IMR-90 (cell line): ENCODE measurements around the gene SLC5A2. TPM values are rescaled to one million over a fixed set of nuclear protein-coding genes. Genes with fewer than 3 reads are reported as not detected.

Experiments
- ATAC-seq: fragments of 200-7000 bp; cut with Tn5 transposase; 2 replicates; pipeline ENCODE4 v1.9.1; 2020; ENCODE audit warnings: low read depth, mild to moderate bottlenecking, moderate library complexity
- BruUV-seq: library from RNA; stranded (reverse); fragments of 400-500 nt; replicated peaks from 2 replicates; lab custom pipeline; 2021; lab: Mats Ljungman, UMichigan
- CTCF ChIA-PET: fragments of 300-600 bp; formaldehyde crosslinking; extraction: SDS; loops from one replicate; lab custom pipeline; 2021; ENCODE audit warnings: antibody characterized with exemption; lab: Yijun Ruan, JAX
- POLR2A ChIA-PET: fragments of 300-600 bp; sonication (Branson Sonifier 250); formaldehyde crosslinking; loops from one replicate; lab custom pipeline; 2022; ENCODE audit warnings: antibody characterized with exemption; ENCODE audit not compliant: unreplicated experiment; lab: Charles Lee
- DNase-seq: peaks from one replicate; pipeline ENCODE4 v3.0.0; 2013
- H2AFZ ChIP-seq: replicated peaks from 2 replicates; pipeline ENCODE3; 2013; ENCODE audit warnings: low read length, mild to moderate bottlenecking; ENCODE audit not compliant: poor library complexity
- H2AK5ac ChIP-seq: 2 replicates; pipeline ENCODE4 v1.6.1; 2013; ENCODE audit warnings: low read depth, low read length, inconsistent platforms
- H2AK9ac ChIP-seq: replicated peaks from 2 replicates; pipeline ENCODE3; 2013; ENCODE audit warnings: mild to moderate bottlenecking, low read depth, low read length, moderate library complexity; ENCODE audit not compliant: poor library complexity
- H2BK120ac ChIP-seq: 2 replicates; pipeline ENCODE4 v1.6.1; 2013; ENCODE audit warnings: low read depth, low read length, inconsistent platforms
- H2BK15ac ChIP-seq: 3 replicates; pipeline ENCODE4 v1.6.1; 2013; ENCODE audit warnings: low read depth, low read length, inconsistent platforms
- H2BK20ac ChIP-seq: 2 replicates; pipeline ENCODE4 v1.6.1; 2013; ENCODE audit warnings: low read depth, mild to moderate bottlenecking, inconsistent platforms, low read length, moderate library complexity
- H2BK5ac ChIP-seq: 2 replicates; pipeline ENCODE4 v1.6.1; 2013; ENCODE audit warnings: mild to moderate bottlenecking, low read depth, low read length, inconsistent platforms; ENCODE audit not compliant: poor library complexity, severe bottlenecking
- H3K14ac ChIP-seq: replicated peaks from 2 replicates; pipeline ENCODE4 v1.6.1; 2013; ENCODE audit warnings: low read depth, low read length, inconsistent platforms
- H3K18ac ChIP-seq: 2 replicates; pipeline ENCODE4 v1.6.1; 2013; ENCODE audit warnings: low read depth, low read length, control low read depth
- H3K23ac ChIP-seq: 2 replicates; pipeline ENCODE4 v1.6.1; 2013; ENCODE audit warnings: low read depth, low read length, inconsistent platforms
- H3K27ac ChIP-seq: 2 replicates; pipeline ENCODE4 v1.5.1; 2013; ENCODE audit warnings: mild to moderate bottlenecking, control low read depth, low read length; ENCODE audit not compliant: insufficient read depth
- H3K27me3 ChIP-seq: 2 replicates; pipeline ENCODE4 v1.6.1; 2013; ENCODE audit warnings: low read length; ENCODE audit not compliant: control insufficient read depth, insufficient read depth
- H3K36me3 ChIP-seq: 2 replicates; pipeline ENCODE4 v1.6.1; 2013; ENCODE audit warnings: low read length, mixed read lengths; ENCODE audit not compliant: control insufficient read depth, insufficient read depth
- H3K4ac ChIP-seq: 2 replicates; pipeline ENCODE4 v1.6.1; 2013; ENCODE audit warnings: low read depth, low read length, inconsistent platforms
- H3K4me1 ChIP-seq: 2 replicates; pipeline ENCODE4 v1.6.1; 2013; ENCODE audit warnings: low read length, mixed read lengths; ENCODE audit not compliant: control insufficient read depth, insufficient read depth
- H3K4me2 ChIP-seq: 2 replicates; pipeline ENCODE4 v1.6.1; 2013; ENCODE audit warnings: low read depth, mild to moderate bottlenecking, control low read depth, low read length, moderate library complexity
- H3K4me3 ChIP-seq: 2 replicates; pipeline ENCODE4 v1.5.1; 2013; ENCODE audit warnings: low read depth, mild to moderate bottlenecking, control low read depth, low read length, moderate library complexity; ENCODE audit not compliant: insufficient read depth
- H3K56ac ChIP-seq: 2 replicates; pipeline ENCODE4 v1.6.1; 2013; ENCODE audit warnings: low read length, inconsistent platforms; ENCODE audit not compliant: insufficient read depth; ENCODE audit errors: extremely low read depth
- H3K79me1 ChIP-seq, 2 experiments: 2 replicates each; pipeline ENCODE4 v1.6.1; 2013; ENCODE audit warnings: low read length in 2 of 2, inconsistent platforms in 1 of 2, low read depth in 1 of 2
- H3K9ac ChIP-seq: 2 replicates; pipeline ENCODE4 v1.6.1; 2013; ENCODE audit warnings: low read depth, low read length, control low read depth
- H3K9me1 ChIP-seq: 2 replicates; pipeline ENCODE4 v1.6.1; 2013; ENCODE audit warnings: low read length, inconsistent platforms; ENCODE audit not compliant: insufficient read depth
- H3K9me3 ChIP-seq: 2 replicates; pipeline ENCODE4 v1.6.1; 2013; ENCODE audit warnings: low read length; ENCODE audit not compliant: control insufficient read depth, insufficient read depth
- H4K20me1 ChIP-seq: 2 replicates; pipeline ENCODE4 v1.6.1; 2013; ENCODE audit warnings: low read length, inconsistent platforms; ENCODE audit not compliant: insufficient read depth
- H4K5ac ChIP-seq: 2 replicates; pipeline ENCODE4 v1.6.1; 2013; ENCODE audit warnings: mild to moderate bottlenecking, low read depth, low read length, control low read depth
- H4K8ac ChIP-seq, 2 experiments: 2 replicates each; pipeline ENCODE4 v1.6.1; 2013; ENCODE audit warnings: low read depth in 2 of 2, low read length in 2 of 2, control low read depth in 1 of 2, inconsistent platforms in 1 of 2
- H4K91ac ChIP-seq: 2 replicates; pipeline ENCODE4 v1.6.1; 2013; ENCODE audit warnings: low read depth, low read length, inconsistent platforms; ENCODE audit not compliant: insufficient read depth
- BHLHE40 ChIP-seq: fragments of 150-350 bp; IDR thresholded peaks from 2 replicates; pipeline ENCODE4 v1.6.1; 2016; ENCODE audit warnings: mild to moderate bottlenecking, low read depth, low read length
- CEBPB ChIP-seq: IDR thresholded peaks from 2 replicates; pipeline ENCODE4 v1.6.1; 2012; ENCODE audit warnings: low read depth, low read length, improper control_type of control experiment
- CHD1 ChIP-seq: IDR thresholded peaks from 2 replicates; pipeline ENCODE4 v1.6.1; 2012; ENCODE audit warnings: low read depth, low read length, improper control_type of control experiment
- MAFK ChIP-seq: IDR thresholded peaks from 2 replicates; pipeline ENCODE4 v1.6.1; 2012; ENCODE audit warnings: low read depth, low read length, improper control_type of control experiment
- RCOR1 ChIP-seq: IDR thresholded peaks from 2 replicates; pipeline ENCODE4 v1.6.1; 2012; ENCODE audit warnings: mild to moderate bottlenecking, low read length, improper control_type of control experiment; ENCODE audit not compliant: insufficient replicate concordance
- RFX5 ChIP-seq: IDR thresholded peaks from 2 replicates; pipeline ENCODE4 v1.8.0; 2012; ENCODE audit warnings: low read depth, mild to moderate bottlenecking, low read length, moderate library complexity
- SMC3 ChIP-seq: fragments of 150-350 bp; IDR thresholded peaks from 2 replicates; pipeline ENCODE4 v1.6.1; 2016; ENCODE audit warnings: low read depth, mild to moderate bottlenecking, antibody characterized with exemption, low read length, moderate library complexity
- WGBS, 2 experiments: methylation state at CpG; one replicate each; pipeline versions ENCODE4 v1.1.5 to v1.1.7; 2013; ENCODE audit warnings: missing lambda C conversion rate in 2 of 2; ENCODE audit not compliant: insufficient read length in 1 of 2; ENCODE audit errors: extremely low coverage in 2 of 2; 5-methylcytosine and 5-hydroxymethylcytosine counted together
- dilution Hi-C: fragments of 300-500 bp; cut with HindIII; formaldehyde crosslinking; loops from one replicate; pipeline ENCODE4 v1.14.3; 2018; ENCODE audit warnings: low sequenced_read_pairs; ENCODE audit not compliant: unreplicated experiment
- in situ Hi-C: fragments of 300-500 bp; cut with MboI; formaldehyde crosslinking; loops from 3 replicates; pipeline ENCODE4 v1.14.3; 2019; ENCODE audit warnings: low sequenced_read_pairs, inconsistent platforms, mixed read lengths
- intact Hi-C: fragments of 100-400 bp; cut with micrococcal nuclease; formaldehyde crosslinking; loops from 2 replicates; pipeline ENCODE4 v1.10.0; 2022
- polyA plus RNA-seq, 3 experiments: library from polyadenylated mRNA; depleted of rRNA; stranded (reverse); fragments of >200 nt; gene quantifications; 2 replicates each; pipeline ENCODE4 v1.2.3, GENCODE V29; 2012; ENCODE audit warnings: low replicate concordance in 1 of 3
- total RNA-seq: library from RNA; depleted of rRNA; stranded (reverse); fragments of >200 nt; gene quantifications from 2 replicates; pipeline ENCODE4 v1.2.3, GENCODE V29; 2012
- TF ChIP-seq, protein P1 (sequence below): fragments of 150-350 bp; IDR thresholded peaks from 2 replicates; pipeline ENCODE4 v1.6.1; 2016; ENCODE audit warnings: low read depth, mild to moderate bottlenecking, low read length, moderate library complexity, borderline replicate concordance
- TF ChIP-seq, protein P2 (sequence below): fragments of 150-350 bp; IDR thresholded peaks from 2 replicates; pipeline ENCODE4 v1.6.1; 2017; ENCODE audit warnings: mild to moderate bottlenecking, antibody characterized with exemption, low read length, low read depth

The SLC5A2 gene
- total and polyA plus RNA-seq, 2 of the 4 experiments (the other 2 are of a cell fraction), result not detected

DNA sequence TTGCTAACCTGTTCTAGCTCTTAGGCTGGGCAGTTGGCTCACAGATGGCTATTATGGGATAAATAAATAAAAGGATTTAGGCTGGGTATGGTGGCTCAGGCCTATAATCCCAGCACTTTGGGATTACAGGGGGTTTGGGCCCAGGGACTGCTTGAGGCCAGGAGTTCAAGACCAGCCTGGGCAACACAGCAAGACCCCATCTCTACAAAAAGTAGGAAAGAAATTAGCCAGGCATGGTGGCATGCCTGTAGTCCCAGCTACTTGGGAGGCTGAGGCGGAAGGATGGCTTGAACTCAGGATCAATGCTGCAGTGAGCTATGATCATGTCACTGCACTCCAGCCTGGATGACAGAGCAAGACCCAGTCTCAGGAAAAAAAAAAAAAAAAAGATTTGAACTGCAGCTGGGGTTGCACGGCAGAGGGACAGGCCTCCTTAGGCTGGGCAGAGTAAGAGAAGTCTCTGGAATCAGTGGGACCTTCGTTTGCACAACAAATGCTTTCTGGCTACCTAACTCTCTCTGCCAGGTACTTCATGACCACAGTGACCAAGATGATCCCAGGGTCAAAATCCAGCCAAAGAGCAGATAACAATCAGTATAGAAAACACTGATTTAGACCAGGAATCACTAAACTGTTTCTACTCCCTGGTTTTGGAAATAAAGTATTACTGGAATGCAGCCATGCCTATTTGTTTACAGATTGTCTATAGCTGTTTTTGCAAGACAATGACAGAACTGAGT, 18.5 kb downstream of the SLC5A2 start:
- Histone ChIP-seq H3K27ac (no peak overlapping the region), H3K4ac (no peak overlapping the region), H3K9me3 (no peaks in the 10 kb centered on the region), H3K9me1 (peaks cover 17% of the 10 kb centered on the region), H4K91ac (no peak overlapping the region), H3K56ac (no peak overlapping the region), H2AK9ac (no peak overlapping the region), H4K20me1 (peaks cover 13% of the 10 kb centered on the region; the same call in 1 of the 2 replicates), H3K18ac (no peak overlapping the region), H2BK15ac (no peak overlapping the region), H2BK20ac (no peak overlapping the region), H3K36me3 (peaks cover 54% of the 10 kb centered on the region), H4K5ac (no peak overlapping the region), H3K9ac (no peak overlapping the region), H3K27me3 (no peaks in the 10 kb centered on the region), H4K8ac (no peak overlapping the region), H2AFZ (no peak overlapping the region), H3K4me2 (no peak overlapping the region), H3K4me3 (no peak overlapping the region), H3K4me1 (peaks cover 4% of the 10 kb centered on the region), H2BK5ac (no peak overlapping the region), H3K14ac (no peak overlapping the region), H3K23ac (no peak overlapping the region), H2BK120ac (no peak overlapping the region), H2AK5ac (no peak overlapping the region), H3K79me1 (peaks cover 22 to 67% of the 10 kb centered on the region in 2 experiments)
- intact Hi-C loops, result loop anchor here (10.0 kb wide), 1 partner anchor 57 kb away; the partner anchor contains the start of gene ZNF843
- ATAC-seq, result peak; percentile 50
- CTCF ChIA-PET, result interaction anchor here (1.0 kb wide), 1 partner anchor 50 kb away, joined by 3 read pairs; no protein-coding TSS in a partner anchor
- dilution Hi-C loops, result no loop called here
- no peak for TF ChIP-seq RFX5
- no peak for TF ChIP-seq CHD1
- no peak for TF ChIP-seq MAFK
- no peak for TF ChIP-seq BHLHE40
- TF ChIP-seq, protein P1, sequence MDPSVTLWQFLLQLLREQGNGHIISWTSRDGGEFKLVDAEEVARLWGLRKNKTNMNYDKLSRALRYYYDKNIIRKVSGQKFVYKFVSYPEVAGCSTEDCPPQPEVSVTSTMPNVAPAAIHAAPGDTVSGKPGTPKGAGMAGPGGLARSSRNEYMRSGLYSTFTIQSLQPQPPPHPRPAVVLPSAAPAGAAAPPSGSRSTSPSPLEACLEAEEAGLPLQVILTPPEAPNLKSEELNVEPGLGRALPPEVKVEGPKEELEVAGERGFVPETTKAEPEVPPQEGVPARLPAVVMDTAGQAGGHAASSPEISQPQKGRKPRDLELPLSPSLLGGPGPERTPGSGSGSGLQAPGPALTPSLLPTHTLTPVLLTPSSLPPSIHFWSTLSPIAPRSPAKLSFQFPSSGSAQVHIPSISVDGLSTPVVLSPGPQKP, result no peak
- TF ChIP-seq, protein P2, sequence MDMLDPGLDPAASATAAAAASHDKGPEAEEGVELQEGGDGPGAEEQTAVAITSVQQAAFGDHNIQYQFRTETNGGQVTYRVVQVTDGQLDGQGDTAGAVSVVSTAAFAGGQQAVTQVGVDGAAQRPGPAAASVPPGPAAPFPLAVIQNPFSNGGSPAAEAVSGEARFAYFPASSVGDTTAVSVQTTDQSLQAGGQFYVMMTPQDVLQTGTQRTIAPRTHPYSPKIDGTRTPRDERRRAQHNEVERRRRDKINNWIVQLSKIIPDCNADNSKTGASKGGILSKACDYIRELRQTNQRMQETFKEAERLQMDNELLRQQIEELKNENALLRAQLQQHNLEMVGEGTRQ, result no peak
- TF ChIP-seq SMC3, result no peak
- no peak for TF ChIP-seq RCOR1
- TF ChIP-seq CEBPB, result no peak
- 100% methylated on average over 1 of the region's 3 CpGs; no CpG with 5 or more reads in 1 of the 2 experiments for WGBS, 2 experiments
- DNase-seq, result no peak
- POLR2A ChIA-PET, result no interaction called here
- in situ Hi-C loops, result loop anchor here (10.0 to 25.0 kb wide), 2 partner anchors 57 to 211 kb away; partner anchors contain the start of gene ZNF843
- BruUV-seq, result no TSS peak
